ENCODE measurements around the gene GRIA2. TPM values are rescaled to one million over a fixed set of nuclear protein-coding genes. Genes with fewer than 3 reads are reported as not detected.
"Not testable (repeated sequence)": the region's sequence is repeated elsewhere in the genome, so short reads cannot be mapped to it uniquely, and the experiment has no call there.

GRIA2 gene
- polyA plus RNA-seq, 1 of the 3 experiments (the other 2 are of a cell fraction) = 0.16 TPM

DNA sequence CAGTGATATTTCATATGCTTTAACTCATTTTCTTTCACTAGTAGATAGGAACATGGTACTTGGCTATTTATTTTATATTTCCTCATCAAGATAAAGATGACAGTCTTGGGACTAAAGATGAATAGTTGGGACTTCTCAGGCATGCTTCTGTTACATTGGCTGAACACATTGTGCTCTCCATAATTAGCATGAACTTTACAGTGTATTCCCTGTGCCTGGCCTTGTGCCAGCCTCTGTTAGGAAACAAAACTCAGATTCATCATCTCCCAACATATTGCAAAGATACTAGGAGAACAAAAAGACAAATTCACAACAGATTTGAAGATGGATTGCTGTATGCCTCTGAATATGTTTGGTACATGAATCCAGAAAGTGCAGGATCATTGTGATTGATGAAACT, 26.4 kb downstream of the GRIA2 start (continued):
- TF ChIP-seq, protein P1, sequence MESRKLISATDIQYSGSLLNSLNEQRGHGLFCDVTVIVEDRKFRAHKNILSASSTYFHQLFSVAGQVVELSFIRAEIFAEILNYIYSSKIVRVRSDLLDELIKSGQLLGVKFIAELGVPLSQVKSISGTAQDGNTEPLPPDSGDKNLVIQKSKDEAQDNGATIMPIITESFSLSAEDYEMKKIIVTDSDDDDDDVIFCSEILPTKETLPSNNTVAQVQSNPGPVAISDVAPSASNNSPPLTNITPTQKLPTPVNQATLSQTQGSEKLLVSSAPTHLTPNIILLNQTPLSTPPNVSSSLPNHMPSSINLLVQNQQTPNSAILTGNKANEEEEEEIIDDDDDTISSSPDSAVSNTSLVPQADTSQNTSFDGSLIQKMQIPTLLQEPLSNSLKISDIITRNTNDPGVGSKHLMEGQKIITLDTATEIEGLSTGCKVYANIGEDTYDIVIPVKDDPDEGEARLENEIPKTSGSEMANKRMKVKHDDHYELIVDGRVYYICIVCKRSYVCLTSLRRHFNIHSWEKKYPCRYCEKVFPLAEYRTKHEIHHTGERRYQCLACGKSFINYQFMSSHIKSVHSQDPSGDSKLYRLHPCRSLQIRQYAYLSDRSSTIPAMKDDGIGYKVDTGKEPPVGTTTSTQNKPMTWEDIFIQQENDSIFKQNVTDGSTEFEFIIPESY (IDR thresholded peaks at IDR 0.05; ENCODE audit: borderline replicate concordance, low read depth) = no peak
- TF ChIP-seq TEAD4 (IDR thresholded peaks at IDR 0.05; ENCODE audit: borderline replicate concordance, insufficient read depth) = no peak

DNA sequence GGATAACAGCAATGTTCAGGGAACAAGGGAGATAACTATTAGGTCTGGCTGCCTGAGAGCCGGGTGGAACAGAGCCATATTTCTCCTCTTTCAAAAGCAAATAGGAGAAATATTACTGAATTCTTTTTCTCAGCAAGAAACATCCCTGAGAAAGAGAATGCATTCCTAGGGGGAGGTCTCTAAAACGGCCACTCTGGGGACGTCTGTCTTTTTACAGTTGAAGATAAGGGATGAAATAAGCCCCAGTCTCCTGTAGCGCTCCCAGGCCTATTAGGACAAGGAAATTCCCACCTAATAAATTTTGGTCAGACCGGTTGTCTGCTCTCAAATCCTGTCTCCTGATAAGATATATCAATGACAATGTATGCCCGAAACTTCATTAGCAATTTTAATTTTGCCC, 37.6 kb downstream of the GRIA2 start:
- CTCF ChIA-PET; H3K4me2 ChIP-seq; H3K36me3 ChIP-seq (replicated peaks in 1 of 2; ENCODE audit: control insufficient read depth in 1 of 2, insufficient read depth in 2 of 2, low read length in 1 of 2); H2AFZ ChIP-seq (ENCODE audit: low read depth); H3K4me3 ChIP-seq (ENCODE audit: low read depth in 2 of 2, low read length in 1 of 2); H4K20me1 ChIP-seq (ENCODE audit: insufficient read depth); H3K27ac ChIP-seq (ENCODE audit: low read depth in 2 of 2, low read length in 1 of 2); H3K4me1 ChIP-seq (ENCODE audit: control insufficient read depth in 1 of 2, insufficient read depth in 2 of 2, low read depth in 1 of 2, low read length in 1 of 2); DNase-seq; H3K27me3 ChIP-seq (ENCODE audit: insufficient read depth); POLR2A ChIA-PET; H3K79me2 ChIP-seq (ENCODE audit: insufficient read depth); H3K9ac ChIP-seq; H3F3A ChIP-seq (replicated peaks; ENCODE audit: insufficient read depth); H3K9me3 ChIP-seq; H3K9me2 ChIP-seq: not testable (repeated sequence)
- 47% methylated on average over 6 of the region's 6 CpGs for WGBS (ENCODE audit: low lambda C conversion rate)

DNA sequence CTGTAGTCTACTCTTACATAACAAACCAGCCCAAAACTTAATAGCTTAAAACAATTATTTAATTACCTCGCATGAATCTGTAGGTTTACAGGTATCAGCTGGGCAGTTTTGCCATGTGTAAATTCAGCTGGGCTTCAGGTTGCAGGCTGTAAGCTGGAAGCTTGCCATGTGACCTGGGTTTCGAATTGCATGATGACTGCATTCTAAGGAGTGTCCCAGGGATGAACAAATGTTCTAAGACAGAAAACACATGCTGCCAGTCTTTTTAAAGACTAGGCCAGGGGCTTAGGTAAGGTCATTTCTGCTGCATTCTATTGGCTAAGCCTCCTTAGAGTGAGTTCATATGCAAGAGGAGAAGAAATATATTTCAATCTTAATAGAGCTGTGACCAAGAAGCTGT, 44.8 kb downstream of the GRIA2 start:
- Histone ChIP-seq H2AFZ (ENCODE audit: low read depth) (no peak overlapping the region), H3K27ac (ENCODE audit: low read depth in 2 of 2, low read length in 1 of 2) (no peak overlapping the region), H3K9me3 (no peaks in the 10 kb centered on the region), H3K4me3 (ENCODE audit: low read depth in 2 of 2, low read length in 1 of 2) (no peak overlapping the region), H3K9ac (no peak overlapping the region), H3K36me3 (replicated peaks in 1 of 2; ENCODE audit: control insufficient read depth in 1 of 2, insufficient read depth in 2 of 2, low read length in 1 of 2) (no peaks in the 10 kb centered on the region), H4K20me1 (ENCODE audit: insufficient read depth) (no peaks in the 10 kb centered on the region), H3K27me3 (ENCODE audit: insufficient read depth) (no peaks in the 10 kb centered on the region), H3F3A (replicated peaks; ENCODE audit: insufficient read depth) (no peaks in the 10 kb centered on the region), H3K4me2 (no peak overlapping the region), H3K79me2 (ENCODE audit: insufficient read depth) (no peaks in the 10 kb centered on the region), H3K9me2 (no peaks in the 10 kb centered on the region), H3K4me1 (ENCODE audit: control insufficient read depth in 1 of 2, insufficient read depth in 2 of 2, low read depth in 1 of 2, low read length in 1 of 2) (no peaks in the 10 kb centered on the region; a peak in 1 of 4 replicates)
- ChIA-PET POLR2A (no interaction called here), CTCF (no interaction called here)
- 11% methylated on average over 2 of the region's 2 CpGs for WGBS (ENCODE audit: low lambda C conversion rate)
- no peak for DNase-seq
- TF ChIP-seq RCOR1 (IDR thresholded peaks at IDR 0.05; ENCODE audit: low read length) (no peak), YY1 (IDR thresholded peaks at IDR 0.05; ENCODE audit: low read depth) (no peak), NFIC (IDR thresholded peaks at IDR 0.05; ENCODE audit: borderline replicate concordance) (no peak), JUND (IDR thresholded peaks at IDR 0.05) (no peak), TEAD4 (IDR thresholded peaks at IDR 0.05; ENCODE audit: borderline replicate concordance, insufficient read depth) (no peak), SMC3 (IDR thresholded peaks at IDR 0.05; ENCODE audit: low read depth, low read length) (no peak), POLR2AphosphoS5 (IDR thresholded peaks at IDR 0.05; ENCODE audit: low read depth, low read length) (no peak), TCF12 (IDR thresholded peaks at IDR 0.05) (no peak), FOSL2 (IDR thresholded peaks at IDR 0.05; ENCODE audit: borderline replicate concordance, low read depth) (no peak), FOXM1 (IDR thresholded peaks at IDR 0.05; ENCODE audit: low read depth) (no peak)
- TF ChIP-seq, protein P1 (IDR thresholded peaks at IDR 0.05; ENCODE audit: borderline replicate concordance, low read depth) = no peak
- TF ChIP-seq, protein P2, sequence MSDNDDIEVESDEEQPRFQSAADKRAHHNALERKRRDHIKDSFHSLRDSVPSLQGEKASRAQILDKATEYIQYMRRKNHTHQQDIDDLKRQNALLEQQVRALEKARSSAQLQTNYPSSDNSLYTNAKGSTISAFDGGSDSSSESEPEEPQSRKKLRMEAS (IDR thresholded peaks at IDR 0.05; ENCODE audit: low read depth) = no peak
- TF ChIP-seq, protein P3, sequence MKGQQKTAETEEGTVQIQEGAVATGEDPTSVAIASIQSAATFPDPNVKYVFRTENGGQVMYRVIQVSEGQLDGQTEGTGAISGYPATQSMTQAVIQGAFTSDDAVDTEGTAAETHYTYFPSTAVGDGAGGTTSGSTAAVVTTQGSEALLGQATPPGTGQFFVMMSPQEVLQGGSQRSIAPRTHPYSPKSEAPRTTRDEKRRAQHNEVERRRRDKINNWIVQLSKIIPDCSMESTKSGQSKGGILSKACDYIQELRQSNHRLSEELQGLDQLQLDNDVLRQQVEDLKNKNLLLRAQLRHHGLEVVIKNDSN (IDR thresholded peaks at IDR 0.05; ENCODE audit: borderline replicate concordance, low read depth) = no peak
- TF ChIP-seq, protein P4, sequence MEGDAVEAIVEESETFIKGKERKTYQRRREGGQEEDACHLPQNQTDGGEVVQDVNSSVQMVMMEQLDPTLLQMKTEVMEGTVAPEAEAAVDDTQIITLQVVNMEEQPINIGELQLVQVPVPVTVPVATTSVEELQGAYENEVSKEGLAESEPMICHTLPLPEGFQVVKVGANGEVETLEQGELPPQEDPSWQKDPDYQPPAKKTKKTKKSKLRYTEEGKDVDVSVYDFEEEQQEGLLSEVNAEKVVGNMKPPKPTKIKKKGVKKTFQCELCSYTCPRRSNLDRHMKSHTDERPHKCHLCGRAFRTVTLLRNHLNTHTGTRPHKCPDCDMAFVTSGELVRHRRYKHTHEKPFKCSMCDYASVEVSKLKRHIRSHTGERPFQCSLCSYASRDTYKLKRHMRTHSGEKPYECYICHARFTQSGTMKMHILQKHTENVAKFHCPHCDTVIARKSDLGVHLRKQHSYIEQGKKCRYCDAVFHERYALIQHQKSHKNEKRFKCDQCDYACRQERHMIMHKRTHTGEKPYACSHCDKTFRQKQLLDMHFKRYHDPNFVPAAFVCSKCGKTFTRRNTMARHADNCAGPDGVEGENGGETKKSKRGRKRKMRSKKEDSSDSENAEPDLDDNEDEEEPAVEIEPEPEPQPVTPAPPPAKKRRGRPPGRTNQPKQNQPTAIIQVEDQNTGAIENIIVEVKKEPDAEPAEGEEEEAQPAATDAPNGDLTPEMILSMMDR (IDR thresholded peaks at IDR 0.05) = no peak
- TF ChIP-seq, protein P5, sequence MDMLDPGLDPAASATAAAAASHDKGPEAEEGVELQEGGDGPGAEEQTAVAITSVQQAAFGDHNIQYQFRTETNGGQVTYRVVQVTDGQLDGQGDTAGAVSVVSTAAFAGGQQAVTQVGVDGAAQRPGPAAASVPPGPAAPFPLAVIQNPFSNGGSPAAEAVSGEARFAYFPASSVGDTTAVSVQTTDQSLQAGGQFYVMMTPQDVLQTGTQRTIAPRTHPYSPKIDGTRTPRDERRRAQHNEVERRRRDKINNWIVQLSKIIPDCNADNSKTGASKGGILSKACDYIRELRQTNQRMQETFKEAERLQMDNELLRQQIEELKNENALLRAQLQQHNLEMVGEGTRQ (IDR thresholded peaks at IDR 0.05; ENCODE audit: borderline replicate concordance, low read depth, low read length) = no peak
